ENCODE measurements around the gene RNF11.

Gene RNF11

DNA sequence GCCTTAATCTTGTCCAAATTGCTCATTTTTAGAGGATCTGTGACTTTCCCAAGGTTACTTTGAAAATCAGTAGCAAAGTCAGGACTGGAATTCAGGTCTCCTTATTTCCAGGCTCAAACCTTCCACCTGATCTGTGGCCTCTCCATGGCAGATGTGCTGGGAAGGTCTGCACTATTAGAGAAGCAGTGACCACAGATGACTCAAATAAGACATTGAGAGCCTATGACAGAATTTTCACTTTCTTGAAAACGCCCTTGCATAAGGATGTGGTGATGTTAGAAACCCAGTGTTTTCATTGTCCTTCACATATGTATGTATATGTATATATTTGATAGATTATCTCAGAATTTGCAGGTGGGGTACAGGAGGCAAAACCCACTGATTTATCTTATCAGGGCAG, 49.0 kb downstream of the RNF11 start:
- H3K4me3 ChIP-seq (ENCODE audit: low read length): no peak overlapping the region
- DNase-seq (ENCODE audit: low read depth): no peak
- TF ChIP-seq, protein P1, sequence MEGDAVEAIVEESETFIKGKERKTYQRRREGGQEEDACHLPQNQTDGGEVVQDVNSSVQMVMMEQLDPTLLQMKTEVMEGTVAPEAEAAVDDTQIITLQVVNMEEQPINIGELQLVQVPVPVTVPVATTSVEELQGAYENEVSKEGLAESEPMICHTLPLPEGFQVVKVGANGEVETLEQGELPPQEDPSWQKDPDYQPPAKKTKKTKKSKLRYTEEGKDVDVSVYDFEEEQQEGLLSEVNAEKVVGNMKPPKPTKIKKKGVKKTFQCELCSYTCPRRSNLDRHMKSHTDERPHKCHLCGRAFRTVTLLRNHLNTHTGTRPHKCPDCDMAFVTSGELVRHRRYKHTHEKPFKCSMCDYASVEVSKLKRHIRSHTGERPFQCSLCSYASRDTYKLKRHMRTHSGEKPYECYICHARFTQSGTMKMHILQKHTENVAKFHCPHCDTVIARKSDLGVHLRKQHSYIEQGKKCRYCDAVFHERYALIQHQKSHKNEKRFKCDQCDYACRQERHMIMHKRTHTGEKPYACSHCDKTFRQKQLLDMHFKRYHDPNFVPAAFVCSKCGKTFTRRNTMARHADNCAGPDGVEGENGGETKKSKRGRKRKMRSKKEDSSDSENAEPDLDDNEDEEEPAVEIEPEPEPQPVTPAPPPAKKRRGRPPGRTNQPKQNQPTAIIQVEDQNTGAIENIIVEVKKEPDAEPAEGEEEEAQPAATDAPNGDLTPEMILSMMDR (conservative IDR thresholded peaks at IDR 0.05; ENCODE audit: low read depth, low read length): no peak

DNA sequence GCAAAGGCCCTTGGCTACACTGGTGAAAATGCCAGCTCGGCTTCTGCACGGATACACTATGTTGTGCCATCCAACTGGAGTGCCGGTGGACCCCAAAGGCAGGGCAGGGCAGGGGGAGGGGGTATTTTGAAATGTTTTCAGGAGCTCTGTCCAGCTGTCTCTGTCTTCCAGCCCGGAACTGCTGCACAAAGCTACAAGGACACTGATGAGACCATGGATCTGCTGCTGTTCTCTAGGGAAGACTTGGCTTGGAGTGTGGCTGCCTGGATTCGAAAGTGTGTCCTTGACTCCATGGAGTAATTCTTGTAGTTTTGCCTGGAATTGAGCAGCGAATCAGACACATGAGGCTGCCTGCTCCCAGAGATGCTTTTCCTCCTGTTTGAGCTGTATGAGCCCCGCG, 51.9 kb downstream of the RNF11 start:
- TF ChIP-seq, protein P1 (conservative IDR thresholded peaks at IDR 0.05; ENCODE audit: low read depth, low read length): no peak
- no peak overlapping the region for H3K4me3 ChIP-seq (ENCODE audit: low read length)
- DNase-seq (ENCODE audit: low read depth): no peak

DNA sequence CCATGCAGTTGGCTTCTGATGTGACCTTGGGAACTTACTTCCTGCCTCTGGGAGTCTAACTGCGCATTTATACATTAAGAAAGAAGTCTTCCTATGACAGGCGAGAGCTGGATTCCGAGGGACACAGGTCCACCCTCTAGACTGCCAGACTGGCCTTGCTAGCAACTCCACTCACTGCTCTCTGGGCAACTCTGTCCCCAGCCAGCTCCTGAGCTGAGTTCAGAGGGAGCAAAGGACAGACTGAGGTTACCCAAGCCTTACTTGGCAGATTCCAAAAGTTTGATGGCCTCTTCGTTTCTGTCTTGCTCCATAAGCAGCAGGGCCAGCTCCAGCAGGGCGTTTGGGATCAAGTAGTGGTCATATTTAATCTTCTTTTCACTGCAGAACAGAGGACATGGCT, 52.5 kb downstream of the RNF11 start:
- H3K4me3 ChIP-seq (ENCODE audit: low read length): no peak overlapping the region
- no peak for DNase-seq (ENCODE audit: low read depth)
- TF ChIP-seq, protein P1 (conservative IDR thresholded peaks at IDR 0.05; ENCODE audit: low read depth, low read length): no peak

DNA sequence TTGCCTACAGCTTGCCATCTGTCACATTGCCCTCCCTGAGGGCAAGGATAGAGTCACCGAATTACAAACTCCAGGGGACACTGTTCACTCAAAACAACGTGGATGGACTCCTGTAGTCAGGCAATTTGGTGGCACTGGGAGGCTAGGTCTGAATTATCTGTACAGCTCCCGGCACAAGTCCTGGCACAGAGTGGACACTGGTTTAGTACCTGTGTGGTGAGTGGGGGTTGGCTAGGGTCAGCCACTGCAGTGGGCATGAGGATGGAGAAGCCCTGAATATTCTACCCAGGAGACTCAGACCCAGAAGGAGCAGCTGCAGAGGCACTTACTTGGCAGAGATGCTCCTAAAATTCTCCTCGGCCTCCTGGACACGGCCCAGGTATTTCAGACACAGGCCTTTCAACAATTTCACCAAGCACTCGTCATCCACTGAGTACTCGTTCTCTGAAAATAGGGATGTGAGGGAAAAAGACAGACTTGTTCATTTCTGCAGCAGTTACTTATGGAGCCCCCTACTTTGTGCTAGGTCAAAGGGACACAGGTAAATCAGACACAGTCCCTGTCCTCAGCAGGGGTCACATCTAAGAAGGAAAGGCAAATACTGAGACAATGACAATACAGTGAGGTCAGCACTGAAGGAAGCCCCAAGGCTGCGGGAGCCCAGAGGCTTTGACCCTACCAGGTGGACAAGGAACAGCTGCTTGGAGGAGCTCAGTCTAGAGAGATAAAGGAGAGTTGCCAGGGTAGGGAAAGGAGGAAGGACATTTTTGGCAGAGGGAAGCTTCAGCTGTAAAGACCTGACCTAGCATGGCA, 53.8 kb downstream of the RNF11 start:
- no peak overlapping the region for H3K4me3 ChIP-seq (ENCODE audit: low read length)
- TF ChIP-seq, protein P1 (conservative IDR thresholded peaks at IDR 0.05; ENCODE audit: low read depth, low read length): no peak
- DNase-seq (ENCODE audit: low read depth): no peak

DNA sequence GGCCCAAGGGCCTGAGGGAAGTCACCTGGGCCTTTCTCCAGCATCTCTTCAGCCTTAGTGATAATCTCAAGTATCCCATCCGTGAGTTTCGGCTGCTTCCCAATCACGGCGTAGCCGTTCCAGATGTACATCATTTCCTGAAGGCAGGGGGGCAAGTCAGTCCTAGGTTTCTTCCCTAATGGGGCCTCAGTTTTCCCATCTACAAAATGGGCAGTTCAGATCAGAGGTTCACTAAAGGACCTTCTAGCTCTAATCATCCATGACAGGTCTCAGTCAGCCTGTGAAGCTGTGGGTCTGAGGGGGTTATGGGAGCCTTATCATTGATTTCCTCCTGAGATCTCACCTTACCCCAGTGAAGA, 54.4 kb downstream of the RNF11 start:
- DNase-seq (ENCODE audit: low read depth): no peak
- no peak overlapping the region for H3K4me3 ChIP-seq (ENCODE audit: low read length)
- TF ChIP-seq, protein P1 (conservative IDR thresholded peaks at IDR 0.05; ENCODE audit: low read depth, low read length): no peak

DNA sequence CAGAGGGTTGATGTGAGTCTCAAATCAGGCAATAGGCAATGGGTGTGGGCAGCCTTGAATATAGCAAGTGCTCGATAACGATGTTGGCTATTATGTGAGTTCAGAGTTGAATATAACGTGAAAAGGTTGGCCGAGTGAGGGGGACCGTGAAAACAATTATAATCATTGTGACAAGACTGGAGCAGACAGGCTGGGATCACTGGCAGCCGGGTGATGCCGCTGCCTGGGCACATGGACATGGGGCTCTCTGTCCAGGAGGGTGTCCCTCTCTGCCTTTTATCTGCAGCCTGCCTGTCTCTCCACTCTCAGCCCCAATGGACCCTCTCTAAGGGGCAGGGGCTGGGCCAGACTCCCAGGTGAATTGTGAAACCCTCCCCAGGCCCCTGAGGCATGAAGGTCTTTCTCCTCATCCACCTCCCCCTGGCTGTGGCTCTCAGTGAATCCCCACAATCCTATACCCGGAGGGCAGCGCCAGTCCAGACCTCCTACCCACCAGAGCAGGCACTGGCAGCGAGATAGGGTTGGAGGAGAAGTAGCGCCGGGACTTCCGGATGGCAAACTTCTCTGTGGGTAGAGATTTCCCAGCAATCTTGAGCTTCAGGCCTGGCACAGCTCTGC, 57.9 kb downstream of the RNF11 start:
- DNase-seq (ENCODE audit: low read depth): no peak
- H3K4me3 ChIP-seq (ENCODE audit: low read length): no peak overlapping the region

More for the DNA sequence above, 57.9 kb downstream of the RNF11 start:
- TF ChIP-seq, protein P1 (conservative IDR thresholded peaks at IDR 0.05; ENCODE audit: low read depth, low read length): no peak

All from retinal pigment epithelial cell (primary cell).